ENCODE results near the gene KIAA1755. TPM values are rescaled to one million over a fixed set of nuclear protein-coding genes. Genes with fewer than 3 reads are reported as not detected.
"Not testable (repeated sequence)": the region's sequence is repeated elsewhere in the genome, so short reads cannot be mapped to it uniquely, and the experiment has no call there.

Gene KIAA1755
- polyA plus RNA-seq, 6 donors from 2014 or later = not detected

DNA sequence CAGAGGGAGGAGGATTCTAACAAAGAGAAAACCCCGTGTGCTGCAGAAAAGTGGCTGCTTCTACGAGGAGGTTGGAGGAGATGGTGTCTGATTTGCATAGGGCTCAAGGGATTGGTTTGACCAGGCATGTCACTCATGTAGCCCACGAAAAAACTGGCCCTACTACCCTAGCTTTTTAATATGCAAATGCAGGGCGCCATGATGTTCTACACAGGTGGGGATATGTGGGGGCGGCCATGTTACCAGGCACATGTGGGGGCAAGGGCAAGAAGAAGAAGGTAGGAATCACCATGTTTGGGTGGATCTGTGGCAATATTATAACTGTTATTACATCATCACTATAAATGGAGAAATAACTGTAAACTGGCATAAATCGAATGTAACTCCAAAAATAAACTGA, 9.9 kb downstream of the KIAA1755 start:
- Mint-ChIP-seq H3K4me1 (no peaks in the 10 kb centered on the region), H3K9me3 (peaks cover 2 to 9% (median 3%) of the 10 kb centered on the region in 7 donors), H3K36me3 (peaks cover 0 to 14% of the 10 kb centered on the region in 2 donors), H3K27ac (no peak overlapping the region), H3K4me3 (no peak overlapping the region), H3K27me3 (peaks cover 10 to 47% (median 39%) of the 10 kb centered on the region in 3 donors)
- no peak for ATAC-seq (ENCODE audit: low read depth in 2 of 2)
- DNase-seq = no peak

DNA sequence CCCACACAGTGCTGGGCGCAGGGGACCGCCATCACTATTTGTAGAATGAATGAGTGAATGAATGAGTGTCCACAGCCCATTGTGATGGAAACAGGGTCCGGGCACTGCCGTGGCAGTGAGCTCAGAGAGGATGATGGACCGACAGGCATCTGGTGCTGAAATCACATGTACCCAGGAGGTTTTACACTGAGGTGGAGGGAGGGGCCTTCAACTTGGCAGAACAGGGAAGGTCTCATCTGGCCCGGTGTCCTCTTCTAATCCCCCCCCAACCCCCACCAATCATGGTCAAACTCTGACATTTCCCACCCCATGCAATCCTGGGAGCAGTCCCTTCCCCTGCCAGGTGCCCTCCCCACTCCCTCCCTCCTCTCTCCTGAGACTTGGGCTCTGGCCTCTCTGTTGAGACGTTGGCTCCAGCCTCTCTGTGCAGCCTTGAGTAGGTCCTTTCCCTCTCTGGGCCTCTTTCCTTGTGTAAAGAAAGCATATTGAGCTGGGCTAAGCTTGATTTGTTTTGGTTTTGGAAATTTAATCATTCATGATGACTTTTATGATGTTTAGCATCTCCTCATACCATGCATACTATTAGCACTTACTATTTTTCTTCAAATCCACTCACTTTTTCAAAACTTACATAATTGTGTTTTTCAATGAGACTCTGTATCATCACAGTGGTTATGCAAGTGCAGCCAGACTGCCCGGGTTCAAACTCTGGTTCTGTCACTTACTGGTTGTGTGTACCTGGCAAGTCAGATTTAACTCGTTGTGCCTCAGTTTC, 10.8 kb downstream of the KIAA1755 start:
- Mint-ChIP-seq H3K27ac (peak overlapping the region in 1 of 6 donors; percentile 2), H3K4me3 (no peak overlapping the region), H3K4me1 (no peaks in the 10 kb centered on the region), H3K9me3 (peaks cover 4 to 15% (median 11%) of the 10 kb centered on the region in 7 donors), H3K36me3 (peaks cover 0 to 14% of the 10 kb centered on the region in 2 donors), H3K27me3 (peaks cover 10 to 46% (median 36%) of the 10 kb centered on the region in 3 donors)
- ATAC-seq (ENCODE audit: low read depth in 2 of 2) = no peak
- no peak for DNase-seq

DNA sequence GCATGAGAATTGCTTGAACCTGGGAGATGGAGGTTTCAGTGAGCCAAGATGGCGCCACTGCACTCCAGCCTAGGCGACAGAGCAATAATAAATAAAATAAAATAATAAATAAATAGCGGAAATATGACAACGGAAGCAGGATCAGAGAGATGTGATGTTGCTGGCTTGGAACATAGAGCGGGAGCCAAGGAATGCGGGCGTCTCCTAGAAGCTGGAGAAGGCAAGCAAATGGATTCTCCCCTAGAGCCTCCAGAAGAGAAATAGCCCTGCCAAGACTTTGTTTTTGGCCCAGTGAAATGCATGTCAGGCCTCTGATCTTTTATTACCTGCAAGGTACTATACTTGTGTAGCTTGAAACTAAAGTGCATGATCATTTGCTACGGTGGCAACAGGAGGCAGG, 12.4 kb downstream of the KIAA1755 start:
- Mint-ChIP-seq H3K4me1 (no peaks in the 10 kb centered on the region), H3K27ac (no peak overlapping the region), H3K4me3 (no peak overlapping the region), H3K9me3 (peaks cover 7 to 28% (median 21%) of the 10 kb centered on the region in 7 donors), H3K36me3 (peaks cover 0 to 14% of the 10 kb centered on the region in 2 donors), H3K27me3 (peaks cover 5 to 36% (median 34%) of the 10 kb centered on the region in 3 donors)
- ATAC-seq (ENCODE audit: low read depth in 2 of 2) = no peak
- no peak for DNase-seq

DNA sequence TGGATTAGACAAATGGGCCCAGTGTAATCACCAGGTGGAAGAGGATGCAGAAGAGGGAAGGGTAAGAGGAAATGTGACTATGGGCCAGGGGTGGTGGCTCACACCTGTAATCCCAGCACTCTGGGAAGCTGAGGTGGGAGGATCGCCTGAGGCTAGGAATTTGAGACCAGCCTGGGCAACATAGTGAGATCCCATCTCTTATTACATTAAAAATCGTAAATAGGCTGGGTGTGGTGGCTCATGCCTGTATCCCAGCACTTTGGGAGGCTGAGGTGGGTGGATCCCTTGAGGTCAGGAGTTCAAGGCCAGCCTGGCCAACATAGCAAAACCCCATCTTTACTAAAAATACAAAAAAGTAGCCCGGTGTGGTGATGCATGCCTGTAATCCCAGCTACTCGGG, 12.8 kb downstream of the KIAA1755 start:
- peaks cover 7 to 32% (median 25%) of the 10 kb centered on the region in 7 donors for H3K9me3 Mint-ChIP-seq
- ATAC-seq (ENCODE audit: low read depth in 2 of 2); H3K27ac Mint-ChIP-seq; DNase-seq; H3K4me1 Mint-ChIP-seq; H3K4me3 Mint-ChIP-seq: not testable (repeated sequence)
- H3K36me3 Mint-ChIP-seq = peaks cover 0 to 14% of the 10 kb centered on the region in 2 donors
- H3K27me3 Mint-ChIP-seq = peaks cover 5 to 32% (median 30%) of the 10 kb centered on the region in 3 donors

DNA sequence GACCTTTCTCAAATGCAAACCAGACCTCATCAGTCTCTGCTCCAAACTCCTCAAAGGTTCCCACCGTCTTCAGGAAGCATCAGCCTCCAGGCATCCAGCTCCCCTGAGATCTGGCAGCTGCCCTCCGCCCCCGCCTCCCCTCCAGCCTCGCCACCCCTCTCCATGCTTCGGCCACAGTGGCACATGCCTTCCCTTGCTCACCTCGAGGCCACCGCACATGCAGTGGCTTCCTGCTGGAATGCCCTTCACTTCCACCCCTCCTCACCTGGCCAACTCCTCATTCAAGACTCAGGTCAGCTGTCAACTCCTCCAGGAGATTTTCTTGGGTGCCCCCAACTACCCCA, 13.4 kb downstream of the KIAA1755 start:
- Mint-ChIP-seq H3K4me1 (no peaks in the 10 kb centered on the region), H3K27ac (peak overlapping the region in 1 of 6 donors; percentile 50), H3K27me3 (peaks cover 5 to 27% (median 27%) of the 10 kb centered on the region in 3 donors), H3K9me3 (peaks cover 8 to 37% (median 29%) of the 10 kb centered on the region in 7 donors), H3K36me3 (peaks cover 0 to 14% of the 10 kb centered on the region in 2 donors), H3K4me3 (peak overlapping the region in 1 of 8 donors; percentile 51)
- no peak for DNase-seq
- ATAC-seq (ENCODE audit: low read depth in 2 of 2) = no peak

DNA sequence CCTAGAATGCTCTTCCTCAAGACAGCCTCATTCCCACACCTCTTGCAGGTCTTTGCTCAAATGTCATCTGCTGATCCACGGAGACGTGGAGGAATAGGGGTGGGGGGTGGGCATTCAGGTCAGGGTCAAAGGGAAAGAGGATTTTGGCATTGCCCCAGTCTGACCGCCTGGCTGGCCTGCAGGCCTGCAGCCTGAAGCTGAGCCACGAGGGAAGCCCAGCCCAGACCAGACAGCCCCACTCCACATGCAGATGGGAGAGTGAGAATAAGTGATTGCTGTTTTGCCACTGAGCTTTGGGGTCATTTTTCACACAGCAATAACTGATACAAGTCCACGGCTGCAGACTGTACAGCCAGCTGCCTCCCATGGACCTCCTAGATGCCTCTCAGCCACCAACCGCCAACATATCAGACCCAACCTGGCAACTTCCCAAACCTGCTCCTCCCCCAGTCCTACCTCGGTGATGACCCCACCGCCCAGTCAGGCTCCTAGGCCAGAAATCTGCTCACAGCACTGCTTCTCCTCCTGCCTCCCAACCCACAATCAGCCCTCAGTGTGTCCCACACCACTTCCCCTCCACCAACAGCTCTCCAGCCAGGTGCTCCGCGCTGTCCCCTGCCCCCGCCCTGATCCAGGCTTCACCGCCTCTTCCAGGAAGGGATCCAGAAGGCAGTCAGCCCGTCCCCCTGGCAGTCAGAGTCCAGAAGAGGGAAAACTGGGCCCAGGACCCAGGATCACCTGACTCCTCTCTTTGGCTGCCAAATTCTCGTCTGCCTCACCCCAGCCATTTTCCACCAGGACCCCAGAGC, 14.0 kb downstream of the KIAA1755 start:
- ATAC-seq (ENCODE audit: low read depth in 2 of 2) = no peak
- no peaks in the 10 kb centered on the region for H3K4me1 Mint-ChIP-seq
- DNase-seq = no peak
- no peak overlapping the region for H3K4me3 Mint-ChIP-seq
- H3K36me3 Mint-ChIP-seq = peaks cover 0 to 14% of the 10 kb centered on the region in 2 donors
- peaks cover 10 to 43% (median 33%) of the 10 kb centered on the region in 7 donors for H3K9me3 Mint-ChIP-seq
- H3K27ac Mint-ChIP-seq = peak overlapping the region in 1 of 6 donors; percentile 50
- peaks cover 5 to 27% (median 27%) of the 10 kb centered on the region in 3 donors for H3K27me3 Mint-ChIP-seq

DNA sequence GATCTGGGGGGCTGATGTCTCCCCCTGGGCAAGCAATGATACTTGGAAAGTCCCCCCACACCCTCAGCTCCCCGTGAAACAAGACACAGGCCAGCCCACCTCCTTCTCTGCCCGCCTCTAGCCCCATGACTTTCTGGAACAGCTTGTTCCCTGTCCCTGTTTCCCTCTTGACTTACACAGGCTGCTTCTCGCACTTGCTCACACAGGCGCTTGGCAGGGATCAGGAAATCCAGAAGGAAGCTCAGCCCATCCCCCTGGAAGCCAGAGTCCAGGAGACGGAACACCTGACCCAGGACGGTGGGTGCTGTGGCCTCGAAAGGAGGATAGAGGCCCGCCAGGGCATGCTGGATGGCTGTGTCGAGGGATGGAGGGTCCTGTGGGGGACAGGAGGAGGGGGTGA, 14.8 kb downstream of the KIAA1755 start:
- H3K4me3 Mint-ChIP-seq = no peak overlapping the region
- H3K27ac Mint-ChIP-seq = peak overlapping the region in 1 of 6 donors; percentile 72
- H3K36me3 Mint-ChIP-seq = peaks cover 0 to 14% of the 10 kb centered on the region in 2 donors
- ATAC-seq (ENCODE audit: low read depth in 2 of 2) (no peak), DNase-seq (no peak)
- peaks cover 5 to 26% (median 25%) of the 10 kb centered on the region in 3 donors for H3K27me3 Mint-ChIP-seq
- peaks cover 10 to 47% (median 37%) of the 10 kb centered on the region in 7 donors for H3K9me3 Mint-ChIP-seq
- no peaks in the 10 kb centered on the region for H3K4me1 Mint-ChIP-seq

DNA sequence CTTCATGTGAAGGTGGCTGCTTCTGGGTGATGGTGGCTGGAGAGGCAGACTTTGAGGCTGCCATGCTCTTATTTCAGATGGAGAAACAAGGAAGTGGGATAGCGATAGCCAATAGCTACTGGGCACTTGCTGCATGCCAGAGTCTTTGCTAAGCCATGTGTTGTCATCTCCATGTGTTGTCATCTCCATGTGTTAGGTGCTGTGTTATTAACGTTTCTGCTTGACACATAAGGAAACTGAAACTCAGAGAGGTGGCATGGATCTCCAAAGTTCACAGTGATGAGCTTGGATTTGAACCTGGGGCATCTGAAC, 16.9 kb downstream of the KIAA1755 start:
- DNase-seq (no peak), ATAC-seq (ENCODE audit: low read depth in 2 of 2) (no peak)
- Mint-ChIP-seq H3K27ac (no peak overlapping the region), H3K9me3 (peaks cover 11 to 56% (median 46%) of the 10 kb centered on the region in 7 donors), H3K4me1 (no peaks in the 10 kb centered on the region), H3K36me3 (peaks cover 0 to 22% of the 10 kb centered on the region in 2 donors), H3K27me3 (peaks cover 5 to 35% (median 32%) of the 10 kb centered on the region in 3 donors), H3K4me3 (no peak overlapping the region)

DNA sequence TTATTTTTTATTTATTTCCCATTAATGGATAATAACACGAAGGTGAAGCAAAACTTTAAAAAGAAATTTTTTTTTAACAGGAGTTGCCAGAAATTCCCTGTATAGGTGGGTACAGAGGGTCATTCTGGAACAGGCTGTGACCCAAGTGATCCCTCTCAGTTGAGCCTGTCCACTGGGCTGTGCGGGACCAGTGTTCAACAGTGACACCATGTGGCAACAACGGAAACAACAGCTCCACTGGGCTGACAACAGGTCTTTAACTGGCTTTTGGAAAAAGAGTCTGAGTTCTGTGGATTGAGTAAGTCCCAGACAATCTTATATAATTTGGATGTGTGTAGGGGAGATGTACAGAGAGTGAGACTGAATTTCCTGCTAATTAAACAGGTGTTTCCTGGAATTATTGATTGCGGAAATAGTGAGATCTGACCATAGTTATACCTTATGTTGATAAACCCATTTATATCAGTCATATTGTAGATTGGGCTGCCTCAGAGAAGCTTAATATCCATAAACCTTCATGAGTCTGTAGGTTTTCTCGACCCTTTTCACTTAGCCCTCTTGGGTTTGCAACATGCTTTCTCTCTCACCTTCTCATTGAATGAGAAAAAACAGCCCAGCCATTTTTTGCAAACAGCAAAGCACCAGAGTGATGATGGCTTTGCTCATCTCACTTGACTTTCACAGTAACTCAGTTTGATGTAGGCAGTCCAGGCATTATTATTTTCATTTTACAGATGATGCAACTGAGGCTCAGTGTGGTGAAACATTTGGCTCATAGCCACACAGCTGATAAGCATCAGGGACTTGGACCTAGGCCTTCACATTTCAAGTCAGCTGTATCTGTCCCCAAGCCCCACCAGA, 17.5 kb downstream of the KIAA1755 start:
- Mint-ChIP-seq H3K27ac (no peak overlapping the region), H3K9me3 (peaks cover 11 to 56% (median 46%) of the 10 kb centered on the region in 7 donors), H3K27me3 (peaks cover 11 to 39% (median 37%) of the 10 kb centered on the region in 3 donors), H3K4me3 (no peak overlapping the region), H3K4me1 (no peaks in the 10 kb centered on the region), H3K36me3 (peaks cover 0 to 22% of the 10 kb centered on the region in 2 donors)
- ATAC-seq (ENCODE audit: low read depth in 2 of 2) (no peak), DNase-seq (no peak)

DNA sequence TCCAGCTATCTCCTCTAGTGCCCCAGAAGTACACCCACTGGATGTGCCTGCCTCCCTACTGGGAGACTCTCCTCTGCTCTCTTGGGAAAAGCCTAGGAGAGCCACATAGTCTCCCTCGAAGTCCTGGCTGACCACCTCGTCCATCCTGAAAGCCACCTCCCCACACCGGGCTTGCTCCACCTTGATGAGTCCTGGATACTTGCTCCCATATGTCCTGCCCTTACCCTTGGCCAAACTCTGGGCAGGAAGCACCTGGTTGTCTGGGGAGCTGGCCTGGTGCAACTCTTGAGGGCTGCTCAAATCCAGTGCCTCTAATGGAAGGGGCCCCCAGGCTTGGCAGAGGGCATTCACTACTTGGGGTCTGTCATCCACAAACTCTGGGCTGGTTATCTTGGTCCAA, 19.3 kb downstream of the KIAA1755 start:
- DNase-seq (no peak), ATAC-seq (ENCODE audit: low read depth in 2 of 2) (no peak)
- peaks cover 0 to 8% of the 10 kb centered on the region in 2 donors for H3K36me3 Mint-ChIP-seq
- H3K27ac Mint-ChIP-seq = no peak overlapping the region
- no peaks in the 10 kb centered on the region for H3K4me1 Mint-ChIP-seq
- H3K9me3 Mint-ChIP-seq = peaks cover 10 to 49% (median 46%) of the 10 kb centered on the region in 7 donors
- peaks cover 9 to 23% (median 22%) of the 10 kb centered on the region in 3 donors for H3K27me3 Mint-ChIP-seq
- H3K4me3 Mint-ChIP-seq = no peak overlapping the region

DNA sequence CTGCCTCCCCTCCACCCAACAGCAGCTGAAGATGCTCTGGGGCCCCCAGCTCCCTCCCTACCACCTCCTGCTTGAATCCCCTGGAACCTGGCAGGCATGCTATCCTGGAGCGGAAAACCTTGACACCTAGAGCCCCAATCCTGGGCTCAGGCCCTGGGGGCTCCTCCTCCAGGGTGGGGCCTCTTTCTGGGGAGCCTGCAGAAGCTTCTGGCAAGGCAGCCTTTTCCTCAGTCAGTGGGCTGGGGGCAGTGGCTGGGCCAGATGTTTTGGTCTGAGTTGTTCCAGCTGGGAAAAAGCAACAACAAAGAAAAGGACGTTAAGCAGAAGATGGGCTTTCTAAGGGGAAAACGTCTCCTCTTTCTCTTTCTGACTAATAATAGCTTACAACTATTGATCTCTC, 21.1 kb downstream of the KIAA1755 start:
- H3K36me3 Mint-ChIP-seq = peaks cover 0 to 8% of the 10 kb centered on the region in 2 donors
- H3K27ac Mint-ChIP-seq = peak overlapping the region in 1 of 6 donors; percentile 2
- DNase-seq (no peak), ATAC-seq (ENCODE audit: low read depth in 2 of 2) (no peak)
- no peak overlapping the region for H3K4me3 Mint-ChIP-seq
- H3K27me3 Mint-ChIP-seq = peaks cover 9 to 22% (median 21%) of the 10 kb centered on the region in 3 donors
- no peaks in the 10 kb centered on the region for H3K4me1 Mint-ChIP-seq
- peaks cover 8 to 39% (median 32%) of the 10 kb centered on the region in 7 donors for H3K9me3 Mint-ChIP-seq

DNA sequence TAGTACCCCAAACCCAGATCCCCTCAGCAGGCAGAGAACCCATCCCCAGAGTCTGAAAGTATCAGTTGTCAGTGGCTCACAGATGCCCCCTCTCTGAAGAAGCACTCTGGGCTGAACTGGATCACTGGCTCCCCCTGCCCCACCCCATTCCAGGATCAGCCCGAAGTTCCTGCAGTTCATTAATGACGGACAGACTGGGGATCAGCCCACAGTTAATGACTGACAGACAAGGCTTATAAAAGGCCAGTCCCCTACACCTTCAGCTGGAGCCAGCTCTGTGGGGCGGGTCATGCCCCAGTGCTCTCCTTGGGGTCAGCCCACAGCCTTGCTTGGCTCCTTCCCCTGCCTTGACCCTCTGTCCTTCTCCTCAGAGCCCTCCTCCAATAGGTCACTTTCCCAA, 21.7 kb downstream of the KIAA1755 start:
- no peak overlapping the region for H3K4me3 Mint-ChIP-seq
- H3K27ac Mint-ChIP-seq = no peak overlapping the region
- ATAC-seq (ENCODE audit: low read depth in 2 of 2) = no peak
- no peaks in the 10 kb centered on the region for H3K4me1 Mint-ChIP-seq
- no peak for DNase-seq
- H3K36me3 Mint-ChIP-seq = peaks cover 0 to 8% of the 10 kb centered on the region in 2 donors
- H3K27me3 Mint-ChIP-seq = peaks cover 9 to 22% (median 21%) of the 10 kb centered on the region in 3 donors
- peaks cover 6 to 35% (median 26%) of the 10 kb centered on the region in 7 donors for H3K9me3 Mint-ChIP-seq

DNA sequence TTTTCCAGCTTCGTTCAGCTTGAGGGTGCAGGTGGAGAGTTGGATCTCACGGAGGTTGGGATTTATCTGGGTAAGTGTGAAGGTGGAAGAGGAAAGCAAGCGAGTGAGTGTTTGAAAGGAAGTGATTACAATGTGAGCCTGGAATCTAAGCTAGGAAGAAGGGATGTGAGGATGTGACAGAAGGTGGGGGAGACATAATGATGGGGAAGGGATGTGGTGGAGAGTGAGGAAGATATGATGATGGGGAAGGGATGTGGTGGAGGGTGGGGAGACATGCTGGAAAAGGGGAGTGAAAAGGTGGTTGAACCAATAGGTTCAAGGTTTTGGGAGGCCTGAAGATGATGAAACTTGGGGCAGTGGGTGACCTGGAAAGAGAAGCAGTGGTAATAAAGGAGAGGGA, 23.2 kb downstream of the KIAA1755 start:
- no peak overlapping the region for H3K4me3 Mint-ChIP-seq
- no peak overlapping the region for H3K27ac Mint-ChIP-seq
- peaks cover 0 to 8% of the 10 kb centered on the region in 2 donors for H3K36me3 Mint-ChIP-seq
- ATAC-seq (ENCODE audit: low read depth in 2 of 2) (no peak), DNase-seq (no peak)
- H3K9me3 Mint-ChIP-seq = peaks cover 6 to 23% (median 12%) of the 10 kb centered on the region in 7 donors
- H3K27me3 Mint-ChIP-seq = peaks cover 9 to 22% (median 21%) of the 10 kb centered on the region in 3 donors
- H3K4me1 Mint-ChIP-seq = no peaks in the 10 kb centered on the region

Data from naive B cell (primary cell).